Thyroid gland (tissue), 4 donors: ENCODE data around the gene RALGAPB.

Experiments used
- POLR2A ChIP-seq, 2 donors: fragments of 450-650 bp; IDR thresholded peaks; one replicate each; pipeline ENCODE4 v1.6.1; 2017; ENCODE audit warnings: antibody characterized with exemption in 2 of 2, mild to moderate bottlenecking in 2 of 2, moderate library complexity in 1 of 2
- TF ChIP-seq, protein P1 (sequence below), 6 experiments: fragments of 200-600 bp in 3 of 6; fragments of 450-650 bp in 3 of 6; sonication (generic) in 3 of 6; IDR thresholded peaks; one replicate each; pipeline ENCODE4 v1.5.1; 2016 to 2019; ENCODE audit warnings: antibody characterized with exemption in 6 of 6, mild to moderate bottlenecking in 2 of 6, inconsistent platforms in 1 of 6, moderate library complexity in 1 of 6

DNA sequence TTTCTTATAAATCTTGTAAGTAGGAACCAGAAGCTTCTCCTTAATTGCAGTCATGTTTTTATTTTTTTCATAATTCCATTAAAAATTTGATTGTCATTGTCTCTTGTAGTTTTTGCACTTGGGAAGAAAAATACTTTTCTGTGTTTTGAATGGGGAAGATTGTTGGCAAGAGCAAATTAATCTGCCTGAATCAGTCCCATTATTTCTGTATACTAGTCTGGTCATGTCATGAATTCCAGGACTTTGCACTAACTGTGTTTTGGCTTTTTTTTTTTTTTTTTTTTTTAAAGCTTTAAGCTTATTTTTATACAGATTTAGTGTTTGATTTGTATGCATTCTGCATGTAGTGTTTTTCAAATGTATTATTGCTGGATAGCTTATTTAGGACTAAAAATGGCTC is 47.6 kb downstream of the RALGAPB start:
- TF ChIP-seq, protein P1, sequence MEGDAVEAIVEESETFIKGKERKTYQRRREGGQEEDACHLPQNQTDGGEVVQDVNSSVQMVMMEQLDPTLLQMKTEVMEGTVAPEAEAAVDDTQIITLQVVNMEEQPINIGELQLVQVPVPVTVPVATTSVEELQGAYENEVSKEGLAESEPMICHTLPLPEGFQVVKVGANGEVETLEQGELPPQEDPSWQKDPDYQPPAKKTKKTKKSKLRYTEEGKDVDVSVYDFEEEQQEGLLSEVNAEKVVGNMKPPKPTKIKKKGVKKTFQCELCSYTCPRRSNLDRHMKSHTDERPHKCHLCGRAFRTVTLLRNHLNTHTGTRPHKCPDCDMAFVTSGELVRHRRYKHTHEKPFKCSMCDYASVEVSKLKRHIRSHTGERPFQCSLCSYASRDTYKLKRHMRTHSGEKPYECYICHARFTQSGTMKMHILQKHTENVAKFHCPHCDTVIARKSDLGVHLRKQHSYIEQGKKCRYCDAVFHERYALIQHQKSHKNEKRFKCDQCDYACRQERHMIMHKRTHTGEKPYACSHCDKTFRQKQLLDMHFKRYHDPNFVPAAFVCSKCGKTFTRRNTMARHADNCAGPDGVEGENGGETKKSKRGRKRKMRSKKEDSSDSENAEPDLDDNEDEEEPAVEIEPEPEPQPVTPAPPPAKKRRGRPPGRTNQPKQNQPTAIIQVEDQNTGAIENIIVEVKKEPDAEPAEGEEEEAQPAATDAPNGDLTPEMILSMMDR (IDR thresholded peaks at IDR 0.05), result no peak
- TF ChIP-seq POLR2A (IDR thresholded peaks at IDR 0.05), result no peak
